HK-2 (cell line): ENCODE results near the gene MAPK13.
A peak's percentile ranks its signal among the peaks of the same experiment; 100 is the strongest.
"Not testable (repeated sequence)": the region's sequence is repeated elsewhere in the genome, so short reads cannot be mapped to it uniquely, and the experiment has no call there.

ENCODE experiments used
- DNase-seq: peaks from one replicate; pipeline ENCODE4 v3.0.0-alpha.2; 2018; ENCODE audit not compliant: unreplicated experiment

Gene MAPK13

GRCh38 chr6:36127462-36128016, 2.8 kb upstream of the MAPK13 start:
- DNase-seq = peak; percentile 83

DNA sequence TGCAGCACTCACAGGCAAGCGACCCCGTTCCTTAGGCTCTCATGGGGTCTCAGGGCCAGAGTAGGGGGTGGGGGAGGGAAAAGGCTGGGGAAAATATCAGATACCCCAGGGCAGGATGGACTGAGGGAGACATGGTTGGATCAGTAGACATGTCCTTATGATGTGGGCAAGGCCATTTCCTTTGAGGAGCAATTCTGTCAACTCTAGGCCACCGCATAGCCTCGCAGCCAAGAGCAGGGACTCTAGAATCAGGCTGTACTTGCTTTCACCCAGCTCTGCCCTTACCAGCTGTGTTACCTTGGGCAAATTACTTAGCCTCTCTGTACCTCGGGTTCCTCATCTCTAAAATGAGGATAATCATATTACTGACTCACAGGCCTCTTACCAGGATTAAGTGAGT, 2.2 kb upstream of the MAPK13 start:
- DNase-seq = no peak

DNA sequence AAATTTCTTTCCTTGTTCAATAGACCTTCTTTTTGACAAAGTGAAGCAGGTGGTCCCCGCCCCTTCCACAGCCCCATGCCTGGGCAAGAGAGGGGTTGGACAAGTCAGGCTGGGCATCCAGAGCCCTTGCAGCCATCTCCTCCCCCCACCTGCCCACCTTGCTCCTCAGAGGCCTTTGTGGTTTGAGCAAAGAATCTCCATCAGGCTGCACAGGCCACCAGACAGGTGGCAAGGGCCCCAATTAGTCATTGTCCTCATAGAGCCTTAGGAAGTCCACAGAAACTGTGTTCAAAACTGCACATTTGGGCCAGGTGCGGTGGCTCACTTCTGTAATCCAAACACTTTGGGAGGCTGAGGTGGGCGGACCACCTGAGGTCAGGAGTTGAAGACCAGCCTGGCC, 1.5 kb upstream of the MAPK13 start:
- no peak for DNase-seq

DNA sequence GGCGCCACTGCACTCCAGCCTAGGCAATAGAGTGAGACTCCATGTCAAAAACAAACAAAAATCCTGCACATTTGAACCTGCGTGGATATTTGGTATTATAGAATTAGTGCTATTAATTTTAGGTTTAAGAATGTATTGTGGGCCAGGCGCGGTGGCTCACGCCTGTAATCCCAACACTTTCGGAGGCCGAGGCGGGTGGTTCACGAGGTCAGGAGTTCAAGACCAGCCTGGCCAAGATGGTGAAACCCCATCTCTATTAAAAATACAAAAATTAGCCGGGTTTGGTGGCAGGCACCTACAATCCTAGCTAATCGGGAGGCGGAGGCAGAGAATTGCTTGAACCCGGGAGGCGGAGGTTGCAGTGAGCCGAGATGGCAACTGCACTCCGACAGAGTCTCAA, 979 bp upstream of the MAPK13 start:
- DNase-seq = not testable (repeated sequence)

DNA sequence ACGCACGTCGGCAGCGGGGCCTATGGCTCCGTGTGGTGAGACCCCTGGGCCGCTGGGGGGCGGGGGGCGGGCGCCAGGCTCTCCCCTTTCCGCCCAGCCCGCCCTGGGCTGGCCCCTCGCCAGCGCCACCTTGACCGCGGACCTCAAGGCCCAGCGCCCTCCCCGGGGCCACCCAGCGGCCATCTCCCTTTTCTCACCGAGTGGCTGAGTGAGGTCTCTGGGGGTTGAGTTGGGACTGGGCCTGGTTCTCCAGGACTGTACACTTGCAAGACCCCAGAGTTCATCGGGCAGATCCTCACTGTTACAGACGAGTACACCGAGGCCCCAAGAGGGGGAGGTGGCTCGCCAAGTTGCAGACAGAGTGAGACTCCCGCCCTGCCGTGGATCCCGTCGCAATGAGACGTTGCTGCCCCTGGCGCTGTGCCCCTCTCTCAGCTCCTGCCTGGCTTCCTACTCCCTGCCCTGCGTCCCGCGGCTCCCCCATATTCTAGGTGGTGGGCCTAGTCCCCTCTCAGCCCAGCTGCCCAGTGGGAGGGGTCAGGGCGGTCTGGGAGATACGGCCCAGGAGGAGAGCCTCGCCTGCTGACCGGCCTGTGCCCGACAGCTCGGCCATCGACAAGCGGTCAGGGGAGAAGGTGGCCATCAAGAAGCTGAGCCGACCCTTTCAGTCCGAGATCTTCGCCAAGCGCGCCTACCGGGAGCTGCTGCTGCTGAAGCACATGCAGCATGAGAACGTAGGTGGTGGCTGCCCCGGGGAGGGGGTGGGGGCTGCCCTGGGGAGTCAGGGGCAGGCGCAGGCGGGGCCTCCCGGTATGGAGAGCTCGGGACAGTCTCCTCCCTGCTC, 576 bp downstream of the MAPK13 start:
- DNase-seq = peak; percentile 74

GRCh38 chr6:36131511-36132245, 1.4 kb downstream of the MAPK13 start:
- DNase-seq = peak; percentile 52

DNA sequence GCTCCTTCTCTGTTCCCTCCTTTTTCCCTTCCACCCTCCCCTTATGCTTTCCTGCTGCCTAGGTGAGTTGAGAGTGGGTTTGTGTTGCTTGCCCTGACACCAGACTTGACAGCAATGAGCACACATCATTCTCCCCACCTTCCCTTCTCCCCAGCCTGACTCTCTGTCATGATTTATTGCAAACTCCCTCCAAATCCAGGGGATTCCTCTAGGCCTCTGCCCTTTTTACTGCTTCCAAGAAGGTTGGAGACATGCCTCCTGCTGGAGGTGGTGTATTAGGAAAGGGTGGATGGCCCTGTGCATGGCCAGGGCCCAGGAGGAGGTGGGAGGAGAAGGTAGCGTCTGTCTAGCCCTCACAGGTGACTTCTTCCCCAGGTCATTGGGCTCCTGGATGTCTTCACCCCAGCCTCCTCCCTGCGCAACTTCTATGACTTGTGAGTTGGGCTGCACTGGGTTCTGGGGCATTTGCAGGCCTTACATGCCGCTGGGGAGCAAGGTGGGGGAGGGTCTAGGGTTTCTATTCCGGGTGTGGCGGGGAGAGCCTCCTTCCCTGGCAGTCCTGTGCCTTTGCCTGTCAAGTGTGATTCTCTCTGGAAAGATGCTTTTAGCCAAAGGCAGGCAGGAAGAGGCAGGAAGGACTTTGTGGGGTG, 2.1 kb downstream of the MAPK13 start:
- DNase-seq = no peak

- DNase-seq = no peak
Observed at GRCh38 chr6:36133148-36133547, 2.8 kb downstream of the MAPK13 start.

DNA sequence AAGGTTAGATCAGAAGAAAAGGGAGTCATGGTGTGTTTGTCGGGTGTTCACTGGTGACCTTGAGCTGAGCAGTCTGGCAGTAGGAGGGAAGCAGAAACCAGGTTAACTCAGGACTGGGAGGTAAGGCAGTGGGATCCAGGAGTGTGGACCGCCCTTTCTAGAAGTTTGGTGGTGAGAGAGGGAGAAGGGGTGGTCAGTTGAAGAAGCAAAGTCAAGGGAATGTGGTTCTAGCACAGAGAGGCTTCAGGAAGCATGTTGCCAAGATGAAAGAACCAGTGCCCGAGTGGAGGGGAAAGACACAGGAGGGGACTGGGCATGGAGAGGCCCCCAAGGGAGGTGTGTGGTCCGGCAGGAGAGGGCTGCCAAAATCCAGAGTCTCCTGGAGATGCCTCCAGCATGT, 3.6 kb downstream of the MAPK13 start:
- DNase-seq = no peak

- no peak for DNase-seq
Observed at GRCh38 chr6:36135053-36135731, 4.9 kb downstream of the MAPK13 start.

GRCh38 chr6:36136034-36136433, 5.7 kb downstream of the MAPK13 start:
- DNase-seq = no peak

DNA sequence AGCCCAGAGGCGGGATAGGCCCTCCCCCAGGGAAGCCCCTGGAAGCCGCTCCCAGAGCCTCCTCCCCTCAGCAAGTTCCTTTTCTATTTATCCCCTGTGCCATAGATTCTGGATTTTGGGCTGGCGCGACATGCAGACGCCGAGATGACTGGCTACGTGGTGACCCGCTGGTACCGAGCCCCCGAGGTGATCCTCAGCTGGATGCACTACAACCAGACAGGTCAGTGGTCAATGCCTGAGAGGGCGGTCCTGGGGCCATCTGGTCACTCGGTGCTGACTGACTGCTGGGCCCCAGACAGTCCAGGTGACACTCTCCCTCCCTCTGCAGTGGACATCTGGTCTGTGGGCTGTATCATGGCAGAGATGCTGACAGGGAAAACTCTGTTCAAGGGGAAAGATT, 6.2 kb downstream of the MAPK13 start:
- no peak for DNase-seq

GRCh38 chr6:36138667-36139066, 8.4 kb downstream of the MAPK13 start:
- DNase-seq = no peak

GRCh38 chr6:36139431-36139830, 9.1 kb downstream of the MAPK13 start:
- no peak for DNase-seq

GRCh38 chr6:36139991-36140710, 9.8 kb downstream of the MAPK13 start:
- DNase-seq = no peak

DNA sequence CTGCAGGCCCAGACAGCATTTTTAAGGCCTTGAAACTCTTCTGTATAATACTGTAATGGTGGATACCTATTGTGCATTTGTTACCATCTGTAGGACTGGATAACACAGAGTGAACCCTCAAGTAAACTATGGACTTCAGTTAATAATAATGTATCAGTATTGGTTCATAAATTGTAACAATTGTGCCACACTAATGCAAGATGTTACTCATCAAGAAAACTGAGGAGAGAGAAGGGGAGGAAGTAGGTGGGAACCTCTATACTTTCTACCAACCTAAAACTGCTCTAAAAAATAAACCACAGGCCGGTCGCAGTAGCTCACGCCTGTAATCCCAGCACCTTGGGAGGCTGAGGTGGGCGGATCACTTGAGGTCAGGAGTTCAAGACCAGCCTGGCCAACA, 10.8 kb downstream of the MAPK13 start:
- no peak for DNase-seq

- no peak for DNase-seq
Observed at GRCh38 chr6:36141961-36142360, 11.6 kb downstream of the MAPK13 start.

DNA sequence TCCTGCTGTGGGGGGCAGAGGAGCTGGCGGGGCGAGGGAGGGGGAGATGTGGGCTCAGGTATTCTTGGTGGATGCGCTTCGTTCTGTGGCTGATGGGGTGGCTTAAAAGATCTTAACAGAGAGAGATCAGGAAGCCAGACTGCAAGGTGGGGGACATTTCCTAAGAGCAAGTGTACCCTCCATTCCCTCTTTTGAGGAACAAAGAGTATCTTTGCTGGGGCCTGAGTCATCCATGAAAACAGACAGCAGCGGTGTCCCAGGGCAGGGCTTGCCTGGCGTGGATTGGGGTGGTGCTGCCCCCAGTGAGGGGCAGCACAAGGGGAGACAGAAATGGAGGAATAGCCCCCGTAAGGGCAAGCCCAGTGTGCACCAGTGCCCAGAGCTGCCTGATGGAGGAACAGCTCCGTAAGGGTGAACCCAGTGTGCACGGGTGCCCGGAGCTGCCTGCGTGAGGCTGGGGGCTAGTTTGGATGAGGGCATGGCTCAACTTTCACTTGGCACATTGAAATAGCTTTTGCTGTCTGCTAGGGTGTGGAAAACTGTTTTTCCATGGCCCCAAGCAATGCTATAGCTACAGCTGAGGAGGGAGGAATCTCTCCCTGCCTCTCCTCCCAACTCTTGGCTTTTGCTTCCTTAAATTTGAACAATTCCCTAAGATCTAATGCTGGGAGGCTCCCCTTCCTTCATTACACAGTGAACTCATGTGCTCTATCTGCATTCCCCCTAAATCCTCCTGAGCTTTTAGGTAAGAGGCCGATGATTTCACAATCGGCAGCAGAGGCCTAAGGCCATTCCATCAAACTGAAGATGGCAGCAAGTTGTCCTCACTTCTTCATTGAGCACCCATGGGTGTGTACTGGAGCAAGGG, 12.9 kb downstream of the MAPK13 start:
- DNase-seq = no peak

GRCh38 chr6:36145495-36145894, 15.2 kb downstream of the MAPK13 start:
- no peak for DNase-seq

DNA sequence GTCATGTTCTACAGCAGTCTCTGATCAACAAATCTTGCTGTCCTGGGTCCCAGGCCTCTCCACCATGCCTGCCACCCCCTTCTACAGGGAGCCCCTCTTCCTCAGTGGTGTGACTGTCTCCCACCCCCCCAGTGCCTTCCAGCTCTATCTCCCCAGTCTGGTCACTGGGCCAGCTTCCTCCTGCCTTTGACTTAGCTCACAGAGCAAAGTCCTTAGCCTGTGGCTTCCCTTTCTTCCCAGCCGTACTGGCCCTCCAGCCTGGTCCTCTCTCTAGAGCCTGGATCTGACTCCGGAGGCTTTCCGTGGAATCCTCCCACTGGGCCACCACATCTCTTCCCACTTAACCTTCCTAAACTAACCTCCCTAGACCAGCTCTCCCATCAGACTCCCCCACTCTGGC, 17.0 kb downstream of the MAPK13 start:
- DNase-seq = no peak
